OCI-LY1 (cell line): ENCODE results near the gene CD68.

Experiments used
- EZH2 ChIP-seq: fragments of 200-600 bp; sonication (generic), shearing (Covaris generic); IDR thresholded peaks from 2 replicates; pipeline ENCODE4 v1.8.0; 2017; ENCODE audit warnings: borderline replicate concordance, mixed run types, mild to moderate bottlenecking, antibody characterized with exemption, low read length, moderate library complexity, mixed read lengths
- TF ChIP-seq, protein P1 (sequence below): fragments of 200-600 bp; sonication (generic), shearing (Covaris generic); IDR thresholded peaks from 2 replicates; pipeline ENCODE4 v1.5.1; 2017; ENCODE audit warnings: mild to moderate bottlenecking, antibody characterized with exemption, low read length, moderate library complexity, mixed read lengths

- TF ChIP-seq, protein P1, sequence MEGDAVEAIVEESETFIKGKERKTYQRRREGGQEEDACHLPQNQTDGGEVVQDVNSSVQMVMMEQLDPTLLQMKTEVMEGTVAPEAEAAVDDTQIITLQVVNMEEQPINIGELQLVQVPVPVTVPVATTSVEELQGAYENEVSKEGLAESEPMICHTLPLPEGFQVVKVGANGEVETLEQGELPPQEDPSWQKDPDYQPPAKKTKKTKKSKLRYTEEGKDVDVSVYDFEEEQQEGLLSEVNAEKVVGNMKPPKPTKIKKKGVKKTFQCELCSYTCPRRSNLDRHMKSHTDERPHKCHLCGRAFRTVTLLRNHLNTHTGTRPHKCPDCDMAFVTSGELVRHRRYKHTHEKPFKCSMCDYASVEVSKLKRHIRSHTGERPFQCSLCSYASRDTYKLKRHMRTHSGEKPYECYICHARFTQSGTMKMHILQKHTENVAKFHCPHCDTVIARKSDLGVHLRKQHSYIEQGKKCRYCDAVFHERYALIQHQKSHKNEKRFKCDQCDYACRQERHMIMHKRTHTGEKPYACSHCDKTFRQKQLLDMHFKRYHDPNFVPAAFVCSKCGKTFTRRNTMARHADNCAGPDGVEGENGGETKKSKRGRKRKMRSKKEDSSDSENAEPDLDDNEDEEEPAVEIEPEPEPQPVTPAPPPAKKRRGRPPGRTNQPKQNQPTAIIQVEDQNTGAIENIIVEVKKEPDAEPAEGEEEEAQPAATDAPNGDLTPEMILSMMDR: no peak
- TF ChIP-seq EZH2: no peak
Measured at GRCh38 chr17:7575959-7576358, 3.5 kb upstream of the CD68 start.
